ENCODE results near the gene TRPM3. TPM values are rescaled to one million over a fixed set of nuclear protein-coding genes. Genes with fewer than 3 reads are reported as not detected.

The TRPM3 gene
- total and polyA plus RNA-seq, 9 of the 15 experiments (the other 6 are each of a cell fraction or from before 2014, with no cell fraction given): 0.04 TPM; not detected in 8

- Histone ChIP-seq H3K9me1 (ENCODE audit: control insufficient read depth, insufficient read depth, low read length) (no peaks in the 10 kb centered on the region), H3K4me1 (replicated peaks in 1 of 2; ENCODE audit: control insufficient read depth in 2 of 2, insufficient read depth in 2 of 2, low read length in 2 of 2) (no peaks in the 10 kb centered on the region), H3K9me3 (replicated peaks; ENCODE audit: control insufficient read depth, insufficient read depth, low read depth, low read length) (no peaks in the 10 kb centered on the region), H3K27me3 (ENCODE audit: control insufficient read depth in 2 of 2, insufficient read depth in 2 of 2, low read length in 2 of 2) (no peaks in the 10 kb centered on the region), H3K79me2 (ENCODE audit: control insufficient read depth, insufficient read depth, low read length) (no peaks in the 10 kb centered on the region), H3K4me3 (no peak overlapping the region), H3K27ac (ENCODE audit: extremely low read depth, low read depth, low read length) (no peak overlapping the region), H3K9ac (ENCODE audit: insufficient read depth in 1 of 2, low read depth in 2 of 2, low read length in 2 of 2) (no peak overlapping the region), H3K36me3 (ENCODE audit: control insufficient read depth, insufficient read depth, low read length) (no peaks in the 10 kb centered on the region), H3K4me2 (ENCODE audit: insufficient read depth, low read length) (no peak overlapping the region), H2AFZ (ENCODE audit: low read depth, low read length) (no peak overlapping the region), H4K20me1 (replicated peaks; ENCODE audit: control insufficient read depth, insufficient read depth, low read length) (no peaks in the 10 kb centered on the region)
- ChIA-PET CTCF (ENCODE audit: low intra/inter-chr PET ratio) (no interaction called here), POLR2A (no interaction called here)
- no TSS peak for BruUV-seq (replicated peaks)
- intact Hi-C loops (cut with micrococcal nuclease) (no loop called here), in situ Hi-C loops (cut with MboI) (no loop called here)
- DNase-seq (ENCODE audit: extremely low read depth in 1 of 4, low spot score in 3 of 4): no peak
- 0% methylated on average over 5 of the region's 5 CpGs for WGBS (ENCODE audit: insufficient coverage, low coverage, missing lambda C conversion rate)
- ATAC-seq: no peak
- TF ChIP-seq SETDB1 (IDR thresholded peaks at IDR 0.05; ENCODE audit: low read length) (no peak), GMEB1 (CRISPR knock-in tag; IDR thresholded peaks at IDR 0.05) (no peak), ZNF518B (CRISPR knock-in tag; IDR thresholded peaks at IDR 0.05) (no peak), PTRF (tag; IDR thresholded peaks at IDR 0.05) (no peak), ZBTB49 (CRISPR knock-in tag; IDR thresholded peaks at IDR 0.05; ENCODE audit: borderline replicate concordance) (no peak), PYGO2 (tag; IDR thresholded peaks at IDR 0.05) (no peak), ZNF717 (CRISPR knock-in tag; IDR thresholded peaks at IDR 0.05) (no peak), CHCHD3 (CRISPR knock-in tag; IDR thresholded peaks at IDR 0.05) (no peak), NCOA6 (IDR thresholded peaks at IDR 0.05) (no peak), ZBTB2 (IDR thresholded peaks at IDR 0.05) (no peak), ZNF124 (CRISPR knock-in tag; IDR thresholded peaks at IDR 0.05) (no peak)
- no peak for FAIRE-seq
Observed at GRCh38 chr9:70773579-70773978, 347.8 kb downstream of the TRPM3 start.

Measured in K562 (cell line).